ENCODE data around the gene SVOP.
"Not testable (repeated sequence)": the region's sequence is repeated elsewhere in the genome, so short reads cannot be mapped to it uniquely, and the experiment has no call there.

SVOP gene

DNA sequence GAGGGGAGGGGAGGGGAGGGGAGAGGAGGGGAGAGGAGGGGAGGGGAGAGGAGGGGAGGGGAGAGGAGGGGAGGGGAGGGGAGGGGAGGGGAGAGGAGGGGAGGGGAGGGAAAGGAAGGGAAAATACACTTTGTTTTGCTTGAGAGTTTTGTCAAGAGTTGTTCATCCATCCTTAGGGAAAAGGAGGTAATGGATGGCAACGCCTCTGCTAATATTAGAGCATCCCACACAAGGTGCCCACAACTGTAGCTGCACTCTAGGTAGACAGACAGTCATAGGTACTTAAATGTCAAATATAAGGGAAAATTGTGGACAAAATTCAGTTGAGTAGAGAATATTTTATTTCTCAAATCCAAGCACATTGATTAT, 161.0 kb downstream of the SVOP start:
- DNase-seq (ENCODE audit: low read depth, low spot score): no peak
- H3K27ac ChIP-seq: no peak overlapping the region

DNA sequence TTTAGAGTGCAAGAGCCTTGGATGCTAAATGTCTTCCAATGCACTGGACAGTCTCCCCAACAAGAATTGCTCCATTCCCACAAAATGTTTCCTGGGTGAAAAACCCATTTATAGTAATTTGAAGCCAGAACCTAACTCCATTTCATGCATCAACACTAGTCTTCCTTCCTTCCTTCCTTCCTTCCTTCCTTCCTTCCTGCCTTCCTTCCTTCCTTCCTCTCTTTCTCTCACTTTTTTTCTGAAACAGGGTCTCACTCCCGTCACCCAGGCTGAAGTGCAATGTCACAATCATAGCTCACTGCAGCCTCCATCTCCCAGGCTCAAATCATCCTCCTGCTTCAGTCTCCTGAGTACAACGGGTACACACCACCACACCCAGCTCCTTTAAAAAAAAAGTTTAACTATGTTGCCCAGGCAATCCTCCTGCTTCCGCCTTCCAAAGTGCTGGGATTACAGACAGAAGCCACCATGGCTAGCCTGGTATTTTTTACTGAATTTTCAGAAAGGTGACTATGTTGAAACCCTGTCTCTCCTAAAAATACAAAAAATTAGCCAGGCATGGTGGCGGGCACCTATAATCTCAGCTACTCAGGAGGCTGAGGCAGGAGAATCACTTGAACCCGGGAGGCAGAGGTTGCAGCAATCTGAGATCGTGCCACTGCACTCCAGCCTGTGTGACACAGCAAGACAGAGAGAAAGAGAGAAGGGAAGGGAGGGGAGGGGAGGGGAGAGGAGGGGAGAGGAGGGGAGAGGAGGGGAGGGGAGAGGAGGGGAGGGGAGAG, 161.5 kb downstream of the SVOP start:
- not testable (repeated sequence) for H3K27ac ChIP-seq; DNase-seq (ENCODE audit: low read depth, low spot score)

DNA sequence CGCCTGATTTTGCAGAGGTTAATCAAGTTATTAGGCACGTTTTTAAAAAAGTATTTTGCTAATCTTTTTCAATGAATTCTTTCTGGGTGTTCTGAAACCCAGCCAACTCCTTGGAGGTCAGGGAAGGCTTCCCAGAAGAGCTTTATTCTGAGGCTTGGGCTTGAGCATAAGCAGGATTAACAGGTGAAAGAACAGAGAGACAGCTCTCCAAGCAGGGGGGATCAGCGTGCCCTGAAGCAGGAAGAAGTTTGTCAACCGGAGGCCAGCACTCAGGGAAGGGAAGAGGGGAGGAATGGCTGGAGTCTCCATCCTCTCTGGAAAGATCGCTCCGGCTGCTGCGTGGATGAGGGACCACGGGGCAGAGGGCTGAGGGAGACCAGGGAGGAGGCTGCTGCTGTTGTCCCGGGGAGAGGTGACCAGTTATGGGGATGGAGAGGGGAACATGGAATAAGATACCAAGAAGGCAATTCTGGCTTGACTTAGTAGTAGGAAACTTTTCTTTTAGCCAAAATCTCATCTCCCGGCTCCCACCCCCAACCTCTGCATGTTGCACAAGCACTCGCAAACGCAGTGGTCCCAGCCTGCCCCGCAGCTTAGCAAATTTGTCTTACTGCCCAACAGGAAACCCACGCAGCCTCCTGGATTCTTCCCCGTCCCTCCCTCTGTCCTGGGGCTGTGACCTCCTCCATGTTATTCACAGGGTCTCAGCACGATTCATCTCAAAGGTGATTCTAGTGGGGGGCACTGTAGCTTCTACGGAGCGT, 162.4 kb downstream of the SVOP start:
- peak overlapping the region; percentile 95 for H3K27ac ChIP-seq
- no peak for DNase-seq (ENCODE audit: low read depth, low spot score)

Measured in epithelial cell of prostate (primary cell).